ENCODE measurements around the gene SH3TC1.
A peak's percentile ranks its signal among the peaks of the same experiment; 100 is the strongest.

SH3TC1 gene

DNA sequence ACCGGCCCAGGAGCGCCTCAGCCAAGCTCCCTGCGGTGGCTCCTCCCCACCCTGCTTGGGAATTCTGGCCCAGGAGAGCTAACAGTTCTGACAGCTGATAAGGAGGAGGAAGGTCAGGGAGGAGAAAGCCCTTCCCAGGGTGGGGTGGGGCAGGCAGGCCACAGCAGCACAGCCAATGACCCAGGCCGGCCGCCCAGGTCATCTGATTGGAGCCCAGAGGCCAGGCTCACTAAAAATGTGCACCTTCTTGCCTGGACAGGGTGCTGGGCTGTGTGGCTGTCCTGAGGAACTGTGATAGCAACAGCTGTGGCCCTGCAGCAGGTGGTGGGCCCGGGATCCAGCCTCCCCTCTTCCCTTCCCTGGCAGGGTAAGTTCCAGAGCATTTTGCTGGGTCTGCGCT lies 17.2 kb upstream of the SH3TC1 start:
- no peak for DNase-seq (ENCODE audit: low read depth)
- no peak overlapping the region for H3K4me3 ChIP-seq (ENCODE audit: low read depth, low read length)
- TF ChIP-seq, protein P1, sequence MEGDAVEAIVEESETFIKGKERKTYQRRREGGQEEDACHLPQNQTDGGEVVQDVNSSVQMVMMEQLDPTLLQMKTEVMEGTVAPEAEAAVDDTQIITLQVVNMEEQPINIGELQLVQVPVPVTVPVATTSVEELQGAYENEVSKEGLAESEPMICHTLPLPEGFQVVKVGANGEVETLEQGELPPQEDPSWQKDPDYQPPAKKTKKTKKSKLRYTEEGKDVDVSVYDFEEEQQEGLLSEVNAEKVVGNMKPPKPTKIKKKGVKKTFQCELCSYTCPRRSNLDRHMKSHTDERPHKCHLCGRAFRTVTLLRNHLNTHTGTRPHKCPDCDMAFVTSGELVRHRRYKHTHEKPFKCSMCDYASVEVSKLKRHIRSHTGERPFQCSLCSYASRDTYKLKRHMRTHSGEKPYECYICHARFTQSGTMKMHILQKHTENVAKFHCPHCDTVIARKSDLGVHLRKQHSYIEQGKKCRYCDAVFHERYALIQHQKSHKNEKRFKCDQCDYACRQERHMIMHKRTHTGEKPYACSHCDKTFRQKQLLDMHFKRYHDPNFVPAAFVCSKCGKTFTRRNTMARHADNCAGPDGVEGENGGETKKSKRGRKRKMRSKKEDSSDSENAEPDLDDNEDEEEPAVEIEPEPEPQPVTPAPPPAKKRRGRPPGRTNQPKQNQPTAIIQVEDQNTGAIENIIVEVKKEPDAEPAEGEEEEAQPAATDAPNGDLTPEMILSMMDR (IDR thresholded peaks at IDR 0.05; ENCODE audit: low read depth, low read length), result no peak
- no peak for TF ChIP-seq POLR2A (IDR thresholded peaks at IDR 0.05; ENCODE audit: extremely low read depth, insufficient read length)
- no peak for TF ChIP-seq MYC (IDR thresholded peaks at IDR 0.05; ENCODE audit: low read depth, low read length)
- TF ChIP-seq, protein P2, sequence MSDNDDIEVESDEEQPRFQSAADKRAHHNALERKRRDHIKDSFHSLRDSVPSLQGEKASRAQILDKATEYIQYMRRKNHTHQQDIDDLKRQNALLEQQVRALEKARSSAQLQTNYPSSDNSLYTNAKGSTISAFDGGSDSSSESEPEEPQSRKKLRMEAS (IDR thresholded peaks at IDR 0.05; ENCODE audit: low read depth, low read length), result no peak

DNA sequence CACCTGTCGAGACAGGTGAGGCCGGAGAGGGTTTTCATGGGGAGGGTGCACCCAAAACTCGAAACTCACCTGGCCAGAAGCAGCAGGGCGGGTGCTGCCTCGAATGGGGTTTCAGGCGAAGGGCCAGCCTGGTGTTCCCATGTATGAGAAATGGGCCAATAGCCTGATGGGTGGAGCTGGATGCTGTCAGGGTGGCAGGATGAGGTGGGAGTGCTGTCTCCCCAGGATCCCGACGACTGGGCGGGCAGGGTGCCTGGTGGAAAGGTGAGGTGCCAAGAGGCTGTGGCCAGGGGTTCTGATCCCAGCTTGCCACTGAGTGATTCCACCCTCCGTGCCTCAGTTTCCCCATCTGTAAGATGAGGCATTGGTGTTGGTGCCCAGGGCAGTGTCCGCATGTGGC lies 16.8 kb upstream of the SH3TC1 start:
- DNase-seq (ENCODE audit: low read depth), result no peak
- TF ChIP-seq, protein P2 (IDR thresholded peaks at IDR 0.05; ENCODE audit: low read depth, low read length), result no peak
- TF ChIP-seq, protein P1 (IDR thresholded peaks at IDR 0.05; ENCODE audit: low read depth, low read length), result no peak
- TF ChIP-seq MYC (IDR thresholded peaks at IDR 0.05; ENCODE audit: low read depth, low read length) (no peak), POLR2A (IDR thresholded peaks at IDR 0.05; ENCODE audit: extremely low read depth, insufficient read length) (no peak)
- no peak overlapping the region for H3K4me3 ChIP-seq (ENCODE audit: low read depth, low read length)

DNA sequence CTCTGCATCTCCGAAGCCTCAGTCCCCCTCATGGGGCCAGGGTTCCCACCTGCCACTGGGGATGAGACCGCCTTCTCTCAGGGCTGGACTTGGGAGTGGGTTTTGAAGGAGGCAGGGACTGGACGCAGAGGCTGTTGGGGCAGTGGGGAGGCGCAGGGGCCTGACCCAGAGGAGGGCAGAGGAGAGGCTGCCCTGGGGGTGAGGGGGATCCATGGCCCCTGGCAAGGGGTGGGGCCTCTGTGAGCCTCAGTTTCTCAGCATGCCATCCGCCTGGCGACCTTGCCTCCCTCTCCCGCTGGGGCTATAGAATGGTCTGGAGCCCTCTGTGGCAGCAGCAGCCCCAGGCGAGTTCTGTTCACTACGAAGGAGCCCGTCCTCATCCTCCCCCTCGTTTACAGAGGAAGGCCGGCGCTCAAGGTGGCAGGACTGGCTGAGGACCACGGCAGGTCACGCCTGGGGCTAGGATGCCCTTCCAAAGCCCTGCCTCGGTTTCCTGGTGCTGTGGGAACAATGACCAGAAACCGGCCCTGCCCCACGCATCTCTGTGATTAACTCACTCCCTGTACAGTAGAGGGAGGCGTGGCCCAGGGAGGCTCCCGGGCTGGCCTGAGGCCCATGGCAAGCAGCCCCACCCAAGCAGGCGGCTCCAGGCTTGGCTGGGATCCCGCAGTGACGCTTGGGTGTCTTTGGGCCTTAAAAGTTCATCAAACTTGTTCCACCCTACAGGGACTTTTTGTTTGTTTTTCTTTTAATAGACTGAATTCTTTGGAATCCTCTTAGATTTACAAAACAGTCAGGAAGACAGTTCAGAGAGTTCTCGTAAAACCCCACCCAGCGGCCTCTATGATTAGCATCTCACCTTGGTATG lies 16.0 kb upstream of the SH3TC1 start:
- DNase-seq (ENCODE audit: low read depth), result no peak
- no peak for TF ChIP-seq POLR2A (IDR thresholded peaks at IDR 0.05; ENCODE audit: extremely low read depth, insufficient read length)
- TF ChIP-seq, protein P2 (IDR thresholded peaks at IDR 0.05; ENCODE audit: low read depth, low read length), result no peak
- TF ChIP-seq MYC (IDR thresholded peaks at IDR 0.05; ENCODE audit: low read depth, low read length), result no peak
- TF ChIP-seq, protein P1 (IDR thresholded peaks at IDR 0.05; ENCODE audit: low read depth, low read length), result no peak
- H3K4me3 ChIP-seq (ENCODE audit: low read depth, low read length), result no peak overlapping the region

DNA sequence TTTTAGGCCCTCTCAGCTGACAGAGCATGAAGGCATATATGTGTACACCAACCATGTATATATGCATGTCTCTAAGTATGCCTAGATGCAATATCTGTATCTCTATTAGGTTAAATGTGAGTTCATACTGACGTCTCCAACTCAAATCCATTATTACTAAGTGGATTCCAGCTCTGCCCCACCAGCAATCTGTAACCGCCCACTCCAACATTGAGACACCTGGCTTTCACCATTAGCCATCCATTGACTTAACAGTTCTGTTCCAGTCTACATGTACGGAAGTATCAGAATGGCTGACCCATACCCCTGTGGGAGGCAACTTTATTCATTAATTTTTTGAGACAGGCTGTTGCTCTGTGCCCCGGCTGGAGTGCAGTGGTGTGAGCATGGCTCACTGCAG lies 15.0 kb upstream of the SH3TC1 start:
- DNase-seq (ENCODE audit: low read depth), result no peak
- no peak overlapping the region for H3K4me3 ChIP-seq (ENCODE audit: low read depth, low read length)
- TF ChIP-seq, protein P1 (IDR thresholded peaks at IDR 0.05; ENCODE audit: low read depth, low read length), result no peak
- TF ChIP-seq POLR2A (IDR thresholded peaks at IDR 0.05; ENCODE audit: extremely low read depth, insufficient read length) (no peak), MYC (IDR thresholded peaks at IDR 0.05; ENCODE audit: low read depth, low read length) (no peak)
- TF ChIP-seq, protein P2 (IDR thresholded peaks at IDR 0.05; ENCODE audit: low read depth, low read length), result no peak

DNA sequence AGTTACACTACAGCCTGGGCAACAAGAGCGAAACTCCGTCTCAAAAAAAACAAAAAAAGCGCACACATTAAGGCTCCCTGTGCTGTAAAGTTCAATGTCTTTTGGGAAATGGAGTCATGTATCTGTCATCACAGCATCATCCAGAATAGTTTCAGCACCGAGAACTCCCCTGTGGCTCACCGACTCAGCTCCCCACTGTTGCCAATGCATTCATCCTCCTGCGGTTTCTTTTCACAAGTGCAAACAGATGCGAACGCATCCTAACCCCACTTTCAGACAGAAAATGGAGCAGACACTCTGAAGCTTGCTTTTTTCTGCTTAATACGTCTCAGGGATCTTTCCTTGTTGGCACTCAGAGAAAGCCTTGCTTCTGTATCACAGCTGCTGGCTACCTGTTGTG lies 13.8 kb upstream of the SH3TC1 start:
- no peak for TF ChIP-seq POLR2A (IDR thresholded peaks at IDR 0.05; ENCODE audit: extremely low read depth, insufficient read length)
- no peak for TF ChIP-seq MYC (IDR thresholded peaks at IDR 0.05; ENCODE audit: low read depth, low read length)
- TF ChIP-seq, protein P2 (IDR thresholded peaks at IDR 0.05; ENCODE audit: low read depth, low read length), result no peak
- TF ChIP-seq, protein P1 (IDR thresholded peaks at IDR 0.05; ENCODE audit: low read depth, low read length), result no peak
- no peak overlapping the region for H3K4me3 ChIP-seq (ENCODE audit: low read depth, low read length)
- DNase-seq (ENCODE audit: low read depth), result peak; percentile 79
